Panc1 (cell line): ENCODE data around the gene LRRTM2.

ENCODE experiments used
- POLR2AphosphoS5 ChIP-seq: IDR thresholded peaks from 2 replicates; pipeline ENCODE4 v1.6.1; 2012; ENCODE audit warnings: mild to moderate bottlenecking, low read depth, low read length, moderate library complexity
- SIN3A ChIP-seq: IDR thresholded peaks from 2 replicates; pipeline ENCODE4 v1.6.1; 2012; ENCODE audit warnings: low read depth, mild to moderate bottlenecking, low read length, moderate library complexity, borderline replicate concordance; ENCODE audit not compliant: insufficient read depth
- TCF7L2 ChIP-seq: IDR thresholded peaks from 2 replicates; pipeline ENCODE4 v1.6.1; 2011; ENCODE audit warnings: mild to moderate bottlenecking, low read depth, low read length, inconsistent platforms
- TF ChIP-seq, protein P1 (sequence below), 2 experiments: IDR thresholded peaks; 2 replicates each; pipeline ENCODE4 v1.6.1; 2011 to 2012; ENCODE audit warnings: low read depth in 2 of 2, control low read depth in 1 of 2, low read length in 1 of 2, mild to moderate bottlenecking in 1 of 2, moderate library complexity in 1 of 2; ENCODE audit not compliant: insufficient read depth in 1 of 2
- TF ChIP-seq, protein P2 (sequence below): fragments of 450-650 bp; IDR thresholded peaks from 2 replicates; pipeline ENCODE4 v1.5.1; 2017; ENCODE audit warnings: mild to moderate bottlenecking

DNA sequence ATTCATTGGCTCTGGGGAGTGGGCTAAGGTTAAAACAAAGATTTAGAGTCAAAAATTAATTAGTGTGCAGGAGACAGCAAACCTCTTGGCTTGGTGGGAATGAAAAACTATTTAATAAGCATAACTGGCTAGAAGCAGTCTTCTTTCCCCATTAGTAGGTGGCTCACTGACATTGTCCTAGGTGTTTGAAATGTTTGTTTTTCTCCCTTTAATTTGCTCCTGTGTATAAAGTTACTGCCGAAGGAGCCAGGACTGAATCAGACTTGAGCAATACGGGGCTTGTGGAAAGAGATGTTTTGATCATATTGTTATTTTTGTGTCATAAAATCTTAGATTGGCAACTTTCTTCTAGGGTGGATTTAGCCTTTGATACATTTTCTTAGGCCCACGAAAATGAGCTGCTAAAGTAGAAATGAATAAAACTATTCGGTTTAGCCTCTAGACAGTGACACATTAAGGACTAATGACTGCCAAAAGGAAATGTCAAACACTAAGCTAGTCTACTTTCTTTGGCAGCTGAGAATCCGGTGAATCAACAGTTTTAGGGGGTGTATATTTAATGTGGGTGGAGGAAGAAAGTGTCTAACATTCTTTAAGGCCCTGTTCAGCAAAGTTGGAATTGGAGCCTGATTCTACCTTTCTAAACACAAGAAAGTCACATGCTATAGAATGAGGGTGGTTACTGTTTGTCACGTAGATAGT, 30.2 kb downstream of the LRRTM2 start:
- TF ChIP-seq SIN3A (no peak), POLR2AphosphoS5 (no peak), TCF7L2 (no peak)
- TF ChIP-seq, protein P1, sequence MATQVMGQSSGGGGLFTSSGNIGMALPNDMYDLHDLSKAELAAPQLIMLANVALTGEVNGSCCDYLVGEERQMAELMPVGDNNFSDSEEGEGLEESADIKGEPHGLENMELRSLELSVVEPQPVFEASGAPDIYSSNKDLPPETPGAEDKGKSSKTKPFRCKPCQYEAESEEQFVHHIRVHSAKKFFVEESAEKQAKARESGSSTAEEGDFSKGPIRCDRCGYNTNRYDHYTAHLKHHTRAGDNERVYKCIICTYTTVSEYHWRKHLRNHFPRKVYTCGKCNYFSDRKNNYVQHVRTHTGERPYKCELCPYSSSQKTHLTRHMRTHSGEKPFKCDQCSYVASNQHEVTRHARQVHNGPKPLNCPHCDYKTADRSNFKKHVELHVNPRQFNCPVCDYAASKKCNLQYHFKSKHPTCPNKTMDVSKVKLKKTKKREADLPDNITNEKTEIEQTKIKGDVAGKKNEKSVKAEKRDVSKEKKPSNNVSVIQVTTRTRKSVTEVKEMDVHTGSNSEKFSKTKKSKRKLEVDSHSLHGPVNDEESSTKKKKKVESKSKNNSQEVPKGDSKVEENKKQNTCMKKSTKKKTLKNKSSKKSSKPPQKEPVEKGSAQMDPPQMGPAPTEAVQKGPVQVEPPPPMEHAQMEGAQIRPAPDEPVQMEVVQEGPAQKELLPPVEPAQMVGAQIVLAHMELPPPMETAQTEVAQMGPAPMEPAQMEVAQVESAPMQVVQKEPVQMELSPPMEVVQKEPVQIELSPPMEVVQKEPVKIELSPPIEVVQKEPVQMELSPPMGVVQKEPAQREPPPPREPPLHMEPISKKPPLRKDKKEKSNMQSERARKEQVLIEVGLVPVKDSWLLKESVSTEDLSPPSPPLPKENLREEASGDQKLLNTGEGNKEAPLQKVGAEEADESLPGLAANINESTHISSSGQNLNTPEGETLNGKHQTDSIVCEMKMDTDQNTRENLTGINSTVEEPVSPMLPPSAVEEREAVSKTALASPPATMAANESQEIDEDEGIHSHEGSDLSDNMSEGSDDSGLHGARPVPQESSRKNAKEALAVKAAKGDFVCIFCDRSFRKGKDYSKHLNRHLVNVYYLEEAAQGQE (IDR thresholded peaks at IDR 0.05; ENCODE audit: insufficient read depth in 1 of 2, low read depth in 2 of 2, low read length in 1 of 2): no peak
- TF ChIP-seq, protein P2, sequence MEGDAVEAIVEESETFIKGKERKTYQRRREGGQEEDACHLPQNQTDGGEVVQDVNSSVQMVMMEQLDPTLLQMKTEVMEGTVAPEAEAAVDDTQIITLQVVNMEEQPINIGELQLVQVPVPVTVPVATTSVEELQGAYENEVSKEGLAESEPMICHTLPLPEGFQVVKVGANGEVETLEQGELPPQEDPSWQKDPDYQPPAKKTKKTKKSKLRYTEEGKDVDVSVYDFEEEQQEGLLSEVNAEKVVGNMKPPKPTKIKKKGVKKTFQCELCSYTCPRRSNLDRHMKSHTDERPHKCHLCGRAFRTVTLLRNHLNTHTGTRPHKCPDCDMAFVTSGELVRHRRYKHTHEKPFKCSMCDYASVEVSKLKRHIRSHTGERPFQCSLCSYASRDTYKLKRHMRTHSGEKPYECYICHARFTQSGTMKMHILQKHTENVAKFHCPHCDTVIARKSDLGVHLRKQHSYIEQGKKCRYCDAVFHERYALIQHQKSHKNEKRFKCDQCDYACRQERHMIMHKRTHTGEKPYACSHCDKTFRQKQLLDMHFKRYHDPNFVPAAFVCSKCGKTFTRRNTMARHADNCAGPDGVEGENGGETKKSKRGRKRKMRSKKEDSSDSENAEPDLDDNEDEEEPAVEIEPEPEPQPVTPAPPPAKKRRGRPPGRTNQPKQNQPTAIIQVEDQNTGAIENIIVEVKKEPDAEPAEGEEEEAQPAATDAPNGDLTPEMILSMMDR: no peak
